Vagina (tissue), 2 donors: ENCODE data around the gene TEX13C.

Source experiments
- POLR2A ChIP-seq, 2 donors: fragments of 450-650 bp; IDR thresholded peaks; one replicate each; pipeline ENCODE4 v1.6.1; 2017; ENCODE audit warnings: antibody characterized with exemption in 2 of 2, mild to moderate bottlenecking in 2 of 2, moderate library complexity in 2 of 2
- POLR2AphosphoS5 ChIP-seq, 2 donors: sonication (generic); formaldehyde crosslinking; IDR thresholded peaks; one replicate each; pipeline ENCODE4 v1.9.0; 2017; ENCODE audit warnings: antibody characterized with exemption in 2 of 2, mild to moderate bottlenecking in 2 of 2, low read depth in 1 of 2; ENCODE audit not compliant: insufficient read depth in 1 of 2
- TF ChIP-seq, protein P1 (sequence below), 3 experiments: fragments of 450-650 bp in 2 of 3; fragments of 200-600 bp in 1 of 3; sonication (generic) in 1 of 3; IDR thresholded peaks; one replicate each; pipeline ENCODE4 v1.5.1; 2017 to 2019; ENCODE audit warnings: antibody characterized with exemption in 3 of 3, mild to moderate bottlenecking in 2 of 3, moderate library complexity in 2 of 3

- TF ChIP-seq, protein P1, sequence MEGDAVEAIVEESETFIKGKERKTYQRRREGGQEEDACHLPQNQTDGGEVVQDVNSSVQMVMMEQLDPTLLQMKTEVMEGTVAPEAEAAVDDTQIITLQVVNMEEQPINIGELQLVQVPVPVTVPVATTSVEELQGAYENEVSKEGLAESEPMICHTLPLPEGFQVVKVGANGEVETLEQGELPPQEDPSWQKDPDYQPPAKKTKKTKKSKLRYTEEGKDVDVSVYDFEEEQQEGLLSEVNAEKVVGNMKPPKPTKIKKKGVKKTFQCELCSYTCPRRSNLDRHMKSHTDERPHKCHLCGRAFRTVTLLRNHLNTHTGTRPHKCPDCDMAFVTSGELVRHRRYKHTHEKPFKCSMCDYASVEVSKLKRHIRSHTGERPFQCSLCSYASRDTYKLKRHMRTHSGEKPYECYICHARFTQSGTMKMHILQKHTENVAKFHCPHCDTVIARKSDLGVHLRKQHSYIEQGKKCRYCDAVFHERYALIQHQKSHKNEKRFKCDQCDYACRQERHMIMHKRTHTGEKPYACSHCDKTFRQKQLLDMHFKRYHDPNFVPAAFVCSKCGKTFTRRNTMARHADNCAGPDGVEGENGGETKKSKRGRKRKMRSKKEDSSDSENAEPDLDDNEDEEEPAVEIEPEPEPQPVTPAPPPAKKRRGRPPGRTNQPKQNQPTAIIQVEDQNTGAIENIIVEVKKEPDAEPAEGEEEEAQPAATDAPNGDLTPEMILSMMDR (IDR thresholded peaks at IDR 0.05), result no peak
- TF ChIP-seq POLR2A (IDR thresholded peaks at IDR 0.05) (no peak), POLR2AphosphoS5 (IDR thresholded peaks at IDR 0.05; ENCODE audit: insufficient read depth in 1 of 2, low read depth in 1 of 2) (no peak)
Measured at GRCh38 chrX:125291124-125291523, 28.5 kb upstream of the TEX13C start.
